Uterus (tissue), 4 donors: ENCODE data around the gene RSPO1. TPM values are rescaled to one million over a fixed set of nuclear protein-coding genes. Genes with fewer than 3 reads are reported as not detected.

Experiments
- DNase-seq, 2 donors: peaks; one replicate each; pipeline ENCODE4 v3.0.0-alpha.2; 2019 to 2020
- H3K27ac ChIP-seq, 2 donors: fragments of 200-600 bp; sonication (generic); 1 replicate in 1 of 2; 2 replicates in 1 of 2; pipeline ENCODE4 v1.5.1; 2016 to 2018
- H3K27me3 ChIP-seq, 2 donors: fragments of 200-600 bp; sonication (generic); one replicate each; pipeline ENCODE4 v1.5.1; 2018 to 2019; ENCODE audit warnings: control low read depth in 1 of 2
- H3K36me3 ChIP-seq, 2 donors: fragments of 200-600 bp; sonication (generic); one replicate each; pipeline ENCODE4 v1.5.1; 2019; ENCODE audit warnings: control low read depth in 1 of 2
- H3K4me1 ChIP-seq, 2 donors: fragments of 200-600 bp; sonication (generic); one replicate each; pipeline ENCODE4 v1.5.1; 2018 to 2019; ENCODE audit warnings: control low read depth in 1 of 2
- H3K4me3 ChIP-seq, 2 donors: fragments of 200-600 bp; sonication (generic); 1 replicate in 1 of 2; 2 replicates in 1 of 2; pipeline ENCODE4 v1.5.1; 2018 to 2019; ENCODE audit warnings: mild to moderate bottlenecking in 1 of 2
- H3K9me3 ChIP-seq, 2 donors: fragments of 200-600 bp; sonication (generic); one replicate each; pipeline ENCODE4 v1.5.1; 2019; ENCODE audit warnings: control low read depth in 1 of 2
- POLR2A ChIP-seq, 2 donors: fragments of 450-650 bp; IDR thresholded peaks; one replicate each; pipeline ENCODE4 v1.6.1; 2016; ENCODE audit warnings: antibody characterized with exemption in 2 of 2, mild to moderate bottlenecking in 1 of 2, moderate library complexity in 1 of 2
- intact Hi-C: fragments of 100-400 bp; cut with DNase I; formaldehyde crosslinking; loops from one replicate; pipeline ENCODE4 v1.15.1; 2023; ENCODE audit warnings: low total_unique reads
- total RNA-seq, 4 donors: library from RNA; depleted of rRNA in 3 of 4; stranded (reverse); fragments of >200 nt in 3 of 4; gene quantifications; one replicate each; pipeline versions ENCODE4 v1.1.0 to v1.2.4, GENCODE V29; 2014 to 2023
- TF ChIP-seq, protein P1 (sequence below), 4 experiments: fragments of 200-600 bp in 2 of 4; fragments of 450-650 bp in 2 of 4; sonication (generic) in 2 of 4; IDR thresholded peaks; one replicate each; pipeline ENCODE4 v1.5.1; 2016 to 2019; ENCODE audit warnings: antibody characterized with exemption in 4 of 4, mild to moderate bottlenecking in 2 of 4, moderate library complexity in 1 of 4
- donor health status: DM: yes; HTN: yes; CAD: no.

Gene RSPO1
- total RNA-seq, 4 donors from 2014 or later: 4.6 to 74.6 (median 29.9) TPM

DNA sequence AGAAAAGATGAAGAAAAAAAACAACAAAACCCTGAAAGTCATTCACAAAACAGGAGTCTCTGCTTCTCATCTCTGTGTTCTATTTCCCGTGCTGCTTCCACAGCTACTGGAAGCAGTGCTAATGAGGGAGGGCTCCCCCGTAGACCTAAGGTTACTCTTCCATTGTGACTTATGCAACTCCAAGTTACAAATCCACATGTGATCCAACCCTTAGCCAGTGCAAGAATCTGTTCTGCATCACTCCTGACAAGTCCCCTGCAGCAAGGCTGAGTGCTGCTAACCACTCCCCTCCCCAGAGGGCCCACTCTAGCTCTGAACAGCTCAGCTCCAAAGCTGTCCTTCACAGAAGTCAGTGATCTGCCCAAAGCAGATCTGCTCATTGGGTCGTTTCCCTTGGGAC lies 67.7 kb downstream of the RSPO1 start:
- no peak overlapping the region for H3K4me3 ChIP-seq
- H3K36me3 ChIP-seq: no peaks in the 10 kb centered on the region
- H3K27me3 ChIP-seq: no peaks in the 10 kb centered on the region
- no peaks in the 10 kb centered on the region for H3K4me1 ChIP-seq
- peak; percentile 59 to 65 for DNase-seq
- no peaks in the 10 kb centered on the region for H3K9me3 ChIP-seq
- TF ChIP-seq, protein P1, sequence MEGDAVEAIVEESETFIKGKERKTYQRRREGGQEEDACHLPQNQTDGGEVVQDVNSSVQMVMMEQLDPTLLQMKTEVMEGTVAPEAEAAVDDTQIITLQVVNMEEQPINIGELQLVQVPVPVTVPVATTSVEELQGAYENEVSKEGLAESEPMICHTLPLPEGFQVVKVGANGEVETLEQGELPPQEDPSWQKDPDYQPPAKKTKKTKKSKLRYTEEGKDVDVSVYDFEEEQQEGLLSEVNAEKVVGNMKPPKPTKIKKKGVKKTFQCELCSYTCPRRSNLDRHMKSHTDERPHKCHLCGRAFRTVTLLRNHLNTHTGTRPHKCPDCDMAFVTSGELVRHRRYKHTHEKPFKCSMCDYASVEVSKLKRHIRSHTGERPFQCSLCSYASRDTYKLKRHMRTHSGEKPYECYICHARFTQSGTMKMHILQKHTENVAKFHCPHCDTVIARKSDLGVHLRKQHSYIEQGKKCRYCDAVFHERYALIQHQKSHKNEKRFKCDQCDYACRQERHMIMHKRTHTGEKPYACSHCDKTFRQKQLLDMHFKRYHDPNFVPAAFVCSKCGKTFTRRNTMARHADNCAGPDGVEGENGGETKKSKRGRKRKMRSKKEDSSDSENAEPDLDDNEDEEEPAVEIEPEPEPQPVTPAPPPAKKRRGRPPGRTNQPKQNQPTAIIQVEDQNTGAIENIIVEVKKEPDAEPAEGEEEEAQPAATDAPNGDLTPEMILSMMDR (IDR thresholded peaks at IDR 0.05): no peak
- TF ChIP-seq POLR2A (IDR thresholded peaks at IDR 0.05): no peak
- H3K27ac ChIP-seq: peak overlapping the region; percentile 1 to 50
- intact Hi-C loops: no loop called here

DNA sequence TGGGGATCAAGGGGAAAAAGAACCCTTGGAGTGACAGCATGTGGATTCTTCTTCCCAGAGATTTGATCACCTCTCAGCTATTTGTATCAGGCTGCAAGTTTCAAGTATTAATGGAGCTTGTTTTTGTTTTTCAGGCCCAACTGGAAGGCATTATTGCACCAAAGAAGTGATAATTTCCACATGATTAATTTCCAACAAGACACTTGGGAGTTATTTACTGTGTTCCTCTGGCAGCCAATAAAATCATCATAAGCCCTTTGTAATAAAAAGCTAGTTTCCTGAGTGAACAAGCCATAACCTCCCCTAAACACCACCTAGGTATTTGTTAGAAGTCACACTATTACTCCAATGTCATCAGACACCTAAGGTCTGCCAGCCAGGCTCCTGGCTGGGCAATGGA lies 69.8 kb downstream of the RSPO1 start:
- no peaks in the 10 kb centered on the region for H3K27me3 ChIP-seq
- DNase-seq: no peak
- intact Hi-C loops: no loop called here
- no peaks in the 10 kb centered on the region for H3K36me3 ChIP-seq
- TF ChIP-seq POLR2A (IDR thresholded peaks at IDR 0.05): no peak
- TF ChIP-seq, protein P1 (IDR thresholded peaks at IDR 0.05): no peak
- H3K4me1 ChIP-seq: no peaks in the 10 kb centered on the region
- no peak overlapping the region for H3K4me3 ChIP-seq
- no peaks in the 10 kb centered on the region for H3K9me3 ChIP-seq
- H3K27ac ChIP-seq: no peak overlapping the region

DNA sequence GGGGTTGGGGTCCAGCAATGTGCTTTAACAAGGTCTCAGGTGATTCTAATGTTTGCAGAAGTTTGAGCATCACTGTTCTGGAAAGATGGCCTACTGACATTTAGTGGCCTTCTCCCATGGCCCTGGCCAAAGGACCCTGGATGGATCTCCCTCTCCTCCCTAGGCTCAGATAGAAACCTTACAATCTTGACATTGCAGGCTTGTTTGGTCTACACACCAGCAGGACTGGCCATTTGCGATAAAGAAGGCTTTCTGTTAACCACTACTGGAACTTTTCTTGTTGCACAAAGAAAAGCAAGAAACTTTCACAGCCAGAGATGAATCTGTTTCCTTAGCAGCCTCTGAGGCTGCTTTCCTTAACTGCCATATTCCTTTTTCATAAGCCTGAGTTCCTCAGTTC lies 71.7 kb downstream of the RSPO1 start:
- Histone ChIP-seq H3K4me3 (no peak overlapping the region), H3K27me3 (no peaks in the 10 kb centered on the region), H3K9me3 (no peaks in the 10 kb centered on the region), H3K27ac (no peak overlapping the region), H3K36me3 (no peaks in the 10 kb centered on the region), H3K4me1 (no peaks in the 10 kb centered on the region)
- DNase-seq: no peak
- intact Hi-C loops: no loop called here
- TF ChIP-seq, protein P1 (IDR thresholded peaks at IDR 0.05): no peak
- no peak for TF ChIP-seq POLR2A (IDR thresholded peaks at IDR 0.05)

Other genes starting within 250 kb of the RSPO1 start
- gene ZC3H12A, start 160.3 kb downstream of the RSPO1 start, total RNA-seq: 10 to 100 TPM in 1 of 4 donors, 1 to 10 TPM in 3; 2.5 to 11.5 (median 8.5) TPM
- gene MEAF6, start 120.1 kb downstream of the RSPO1 start, total RNA-seq: 100 to 1,000 TPM in 1 of 4 donors, 10 to 100 TPM in 3; 39.1 to 186 (median 69.1) TPM
- 10 to 100 TPM in 3 of 4 donors, 1 to 10 TPM in 1; 2.0 to 21.2 (median 16.9) TPM for gene SNIP1, start 80.6 kb downstream of the RSPO1 start, total RNA-seq
- 10 to 100 TPM in 1 of 4 donors, 1 to 10 TPM in 2, under 1 TPM in 1; 0.26 to 13.9 (median 3.9) TPM for gene DNALI1, start 78.0 kb downstream of the RSPO1 start, total RNA-seq
- 1,000 to 10,000 TPM in 1 of 4 donors, 10 to 100 TPM in 3; 15.9 to 1,081 (median 52.9) TPM for gene GNL2, start 39.0 kb downstream of the RSPO1 start, total RNA-seq
- 1 to 10 TPM in 1 of 4 donors, under 1 TPM in 1, not detected in 2; 0.18 to 5.9 TPM for gene CDCA8, start 57.6 kb upstream of the RSPO1 start, total RNA-seq
- under 1 TPM in 2 of 4 donors, not detected in 2; 0.41 to 0.67 TPM for gene EPHA10, start 130.2 kb upstream of the RSPO1 start, total RNA-seq
- 1 to 10 TPM in 2 of 4 donors, not detected in 2; 1.8 to 2.6 TPM for gene MANEAL, start 159.0 kb upstream of the RSPO1 start, total RNA-seq
- 10 to 100 TPM; 15.4 to 25.6 (median 20.1) TPM for gene C1orf122, start 172.9 kb upstream of the RSPO1 start, total RNA-seq
- 10 to 100 TPM in 3 of 4 donors, 1 to 10 TPM in 1; 8.5 to 12.0 (median 10.5) TPM for gene YRDC, start 173.3 kb upstream of the RSPO1 start, total RNA-seq
- gene MTF1, start 224.7 kb upstream of the RSPO1 start, total RNA-seq: 10 to 100 TPM in 1 of 4 donors, 1 to 10 TPM in 3; 1.5 to 20.5 (median 4.8) TPM